GM12865 (cell line): ENCODE results near the gene ZNF410.
A peak's percentile ranks its signal among the peaks of the same experiment; 100 is the strongest.

ENCODE experiments used
- DNase-seq: peaks from one replicate; pipeline ENCODE4 v3.0.0; 2010; ENCODE audit warnings: low read depth
- H3K4me3 ChIP-seq: 2 replicates; pipeline ENCODE4 v1.5.1; 2011; ENCODE audit warnings: mild to moderate bottlenecking, low read depth, low read length, control low read depth
- TF ChIP-seq, protein P1 (sequence below): IDR thresholded peaks from 2 replicates; pipeline ENCODE4 v1.5.1; 2011; ENCODE audit warnings: low read length, control low read depth, low read depth, inconsistent platforms; ENCODE audit not compliant: insufficient read depth; ENCODE audit errors: missing control alignments

ZNF410 gene

GRCh38 chr14:73870525-73871235 is 16.0 kb upstream of the ZNF410 start:
- TF ChIP-seq, protein P1, sequence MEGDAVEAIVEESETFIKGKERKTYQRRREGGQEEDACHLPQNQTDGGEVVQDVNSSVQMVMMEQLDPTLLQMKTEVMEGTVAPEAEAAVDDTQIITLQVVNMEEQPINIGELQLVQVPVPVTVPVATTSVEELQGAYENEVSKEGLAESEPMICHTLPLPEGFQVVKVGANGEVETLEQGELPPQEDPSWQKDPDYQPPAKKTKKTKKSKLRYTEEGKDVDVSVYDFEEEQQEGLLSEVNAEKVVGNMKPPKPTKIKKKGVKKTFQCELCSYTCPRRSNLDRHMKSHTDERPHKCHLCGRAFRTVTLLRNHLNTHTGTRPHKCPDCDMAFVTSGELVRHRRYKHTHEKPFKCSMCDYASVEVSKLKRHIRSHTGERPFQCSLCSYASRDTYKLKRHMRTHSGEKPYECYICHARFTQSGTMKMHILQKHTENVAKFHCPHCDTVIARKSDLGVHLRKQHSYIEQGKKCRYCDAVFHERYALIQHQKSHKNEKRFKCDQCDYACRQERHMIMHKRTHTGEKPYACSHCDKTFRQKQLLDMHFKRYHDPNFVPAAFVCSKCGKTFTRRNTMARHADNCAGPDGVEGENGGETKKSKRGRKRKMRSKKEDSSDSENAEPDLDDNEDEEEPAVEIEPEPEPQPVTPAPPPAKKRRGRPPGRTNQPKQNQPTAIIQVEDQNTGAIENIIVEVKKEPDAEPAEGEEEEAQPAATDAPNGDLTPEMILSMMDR = no peak
- H3K4me3 ChIP-seq = no peak overlapping the region
- no peak for DNase-seq

GRCh38 chr14:73873660-73874059 is 13.0 kb upstream of the ZNF410 start:
- TF ChIP-seq, protein P1 = no peak
- DNase-seq = no peak
- no peak overlapping the region for H3K4me3 ChIP-seq

- DNase-seq = no peak
- TF ChIP-seq, protein P1 = no peak
- no peak overlapping the region for H3K4me3 ChIP-seq
Observed at GRCh38 chr14:73877790-73878189, 8.9 kb upstream of the ZNF410 start.

GRCh38 chr14:73878436-73878835 is 8.2 kb upstream of the ZNF410 start:
- DNase-seq = no peak
- TF ChIP-seq, protein P1 = no peak
- no peak overlapping the region for H3K4me3 ChIP-seq

- TF ChIP-seq, protein P1 = no peak
- DNase-seq = no peak
- no peak overlapping the region for H3K4me3 ChIP-seq
Observed at GRCh38 chr14:73879027-73879426, 7.6 kb upstream of the ZNF410 start.

- H3K4me3 ChIP-seq = peak overlapping the region; percentile 98
- TF ChIP-seq, protein P1 = no peak
- DNase-seq = peak; percentile 34
Observed at GRCh38 chr14:73884438-73885190, 2.0 kb upstream of the ZNF410 start.
